OCI-LY3 (cell line): ENCODE data around the gene GRK1.

Source experiments
- EZH2phosphoT487 ChIP-seq: fragments of 200-600 bp; shearing (Covaris generic); IDR thresholded peaks from 2 replicates; pipeline ENCODE4 v1.6.1; 2018; ENCODE audit warnings: antibody characterized with exemption, mixed run types, low read depth
- TF ChIP-seq, protein P1 (sequence below): fragments of 200-600, 300-600 bp; sonication (generic); IDR thresholded peaks from 2 replicates; pipeline ENCODE4 v1.5.1; 2014; ENCODE audit warnings: antibody characterized with exemption, low read length, low read depth

DNA sequence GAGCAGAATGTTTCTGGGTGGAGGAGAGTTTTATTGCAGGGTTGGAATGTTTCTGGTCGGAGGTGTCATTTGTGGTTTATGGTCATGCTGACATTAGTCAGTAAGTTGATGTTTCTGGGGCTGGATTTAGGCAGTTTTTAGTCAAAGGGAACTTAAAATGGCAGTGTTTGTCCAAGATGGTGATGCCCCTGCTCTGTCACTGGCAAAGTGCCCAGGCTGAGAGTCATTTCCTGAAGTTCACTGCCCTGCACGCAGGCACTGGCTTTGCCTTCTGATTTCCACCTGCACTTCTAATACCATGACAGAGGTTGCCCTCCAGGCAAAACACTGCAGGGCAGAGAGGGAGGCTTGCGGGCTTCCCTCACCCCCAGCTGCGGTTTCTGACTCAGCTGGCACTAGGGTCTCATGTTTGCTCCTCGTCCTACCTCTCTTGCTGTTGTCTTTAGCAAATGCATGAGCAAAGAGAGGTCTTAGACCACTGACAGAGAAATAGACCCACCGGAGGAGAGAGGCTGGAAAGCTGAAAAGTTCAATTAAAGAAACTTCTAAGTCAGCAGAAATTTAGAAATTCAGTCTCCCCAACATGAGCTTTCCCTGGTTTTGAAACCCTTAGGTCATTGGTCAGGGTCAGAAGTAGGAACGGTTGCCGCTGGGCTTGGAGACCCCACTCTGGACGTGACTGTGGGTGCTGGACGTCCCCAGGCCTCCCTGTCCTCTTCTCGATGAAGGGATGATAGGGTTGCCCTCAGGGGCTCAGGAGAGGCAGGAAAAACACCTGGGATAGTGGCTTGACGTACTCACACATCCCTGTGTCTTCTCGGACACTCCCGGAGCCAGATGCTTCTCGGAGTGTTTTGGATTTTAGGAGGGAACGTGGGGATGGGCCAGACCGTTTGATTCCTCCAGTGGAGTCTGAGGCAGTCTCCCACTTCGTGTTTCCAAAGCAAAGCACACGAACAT lies 118.3 kb downstream of the GRK1 start:
- TF ChIP-seq, protein P1, sequence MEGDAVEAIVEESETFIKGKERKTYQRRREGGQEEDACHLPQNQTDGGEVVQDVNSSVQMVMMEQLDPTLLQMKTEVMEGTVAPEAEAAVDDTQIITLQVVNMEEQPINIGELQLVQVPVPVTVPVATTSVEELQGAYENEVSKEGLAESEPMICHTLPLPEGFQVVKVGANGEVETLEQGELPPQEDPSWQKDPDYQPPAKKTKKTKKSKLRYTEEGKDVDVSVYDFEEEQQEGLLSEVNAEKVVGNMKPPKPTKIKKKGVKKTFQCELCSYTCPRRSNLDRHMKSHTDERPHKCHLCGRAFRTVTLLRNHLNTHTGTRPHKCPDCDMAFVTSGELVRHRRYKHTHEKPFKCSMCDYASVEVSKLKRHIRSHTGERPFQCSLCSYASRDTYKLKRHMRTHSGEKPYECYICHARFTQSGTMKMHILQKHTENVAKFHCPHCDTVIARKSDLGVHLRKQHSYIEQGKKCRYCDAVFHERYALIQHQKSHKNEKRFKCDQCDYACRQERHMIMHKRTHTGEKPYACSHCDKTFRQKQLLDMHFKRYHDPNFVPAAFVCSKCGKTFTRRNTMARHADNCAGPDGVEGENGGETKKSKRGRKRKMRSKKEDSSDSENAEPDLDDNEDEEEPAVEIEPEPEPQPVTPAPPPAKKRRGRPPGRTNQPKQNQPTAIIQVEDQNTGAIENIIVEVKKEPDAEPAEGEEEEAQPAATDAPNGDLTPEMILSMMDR: no peak
- no peak for TF ChIP-seq EZH2phosphoT487
